Gastrocnemius medialis (tissue), 4 donors: ENCODE results near the gene USP5.
"Not testable (repeated sequence)": the region's sequence is repeated elsewhere in the genome, so short reads cannot be mapped to it uniquely, and the experiment has no call there.

Experiments
- CTCF ChIP-seq, 5 experiments: fragments of 450-650 bp in 3 of 5; fragments of 200-600 bp in 2 of 5; sonication (generic) in 2 of 5; IDR thresholded peaks in 4 of 5; conservative IDR thresholded peaks in 1 of 5; 1 replicate in 4 of 5; 2 replicates in 1 of 5; pipeline ENCODE4 v1.5.1; 2016 to 2019; ENCODE audit warnings: antibody characterized with exemption in 5 of 5, mild to moderate bottlenecking in 3 of 5, moderate library complexity in 3 of 5
- POLR2A ChIP-seq, 2 donors: fragments of 450-650 bp; IDR thresholded peaks; one replicate each; pipeline ENCODE4 v1.6.1; 2017; ENCODE audit warnings: antibody characterized with exemption in 2 of 2, mild to moderate bottlenecking in 2 of 2, moderate library complexity in 2 of 2

- not testable (repeated sequence) for TF ChIP-seq CTCF (IDR thresholded peaks at IDR 0.05 in 4 of 5, conservative IDR thresholded peaks at IDR 0.05 in 1 of 5); POLR2A (IDR thresholded peaks at IDR 0.05)
Measured at GRCh38 chr12:6865307-6865706, 13.4 kb downstream of the USP5 start.
